ENCODE measurements around the gene HPN.

- no peak for TF ChIP-seq CTCF (IDR thresholded peaks at IDR 0.05)
- TF ChIP-seq POLR2A (IDR thresholded peaks at IDR 0.05): no peak
- TF ChIP-seq EP300 (IDR thresholded peaks at IDR 0.05): no peak
Observed at GRCh38 chr19:35043906-35044305, 2.4 kb downstream of the HPN start.

All from tibial nerve (tissue), 4 donors.